Activated naive CD8-positive, alpha-beta T cell treated with anti-CD3 and anti-CD28 coated beads for 36 hours (primary cell): ENCODE measurements around the gene LCE7A. TPM values are rescaled to one million over a fixed set of nuclear protein-coding genes. Genes with fewer than 3 reads are reported as not detected.

ENCODE experiments used
- DNase-seq: peaks from one replicate; pipeline ENCODE4 v3.0.0; 2021
- H3K27ac Mint-ChIP-seq: one replicate; pipeline ENCODE4 v1.8.0; 2022; ENCODE audit warnings: mild to moderate bottlenecking, moderate library complexity, mixed read lengths
- H3K27me3 Mint-ChIP-seq: one replicate; pipeline ENCODE4 v1.8.0; 2022; ENCODE audit warnings: mild to moderate bottlenecking, mixed read lengths
- H3K36me3 Mint-ChIP-seq: one replicate; pipeline ENCODE4 v1.8.0; 2021; ENCODE audit warnings: mild to moderate bottlenecking, mixed read lengths
- H3K4me1 Mint-ChIP-seq: one replicate; pipeline ENCODE4 v1.8.0; 2021; ENCODE audit warnings: mixed read lengths
- H3K4me3 Mint-ChIP-seq: one replicate; pipeline ENCODE4 v1.8.0; 2022; ENCODE audit warnings: mild to moderate bottlenecking, moderate library complexity, mixed read lengths
- H3K9me3 Mint-ChIP-seq: one replicate; pipeline ENCODE4 v1.8.0; 2022; ENCODE audit warnings: mixed read lengths
- total RNA-seq, 2 experiments: library from RNA; stranded (reverse); gene quantifications; one replicate each; pipeline ENCODE4 v1.2.3, GENCODE V29; 2021

LCE7A gene
- total RNA-seq, 2 experiments from 2014 or later: not detected

- Mint-ChIP-seq H3K27me3 (peaks cover 28% of the 10 kb centered on the region), H3K27ac (no peak overlapping the region), H3K9me3 (no peaks in the 10 kb centered on the region), H3K4me1 (no peaks in the 10 kb centered on the region), H3K4me3 (no peak overlapping the region), H3K36me3 (no peaks in the 10 kb centered on the region)
- DNase-seq: no peak
Observed at GRCh38 chr1:152899883-152900282, 40.1 kb downstream of the LCE7A start.

GRCh38 chr1:152901631-152902030 is 41.8 kb downstream of the LCE7A start:
- H3K4me1 Mint-ChIP-seq: no peaks in the 10 kb centered on the region
- H3K4me3 Mint-ChIP-seq: no peak overlapping the region
- no peak for DNase-seq
- no peak overlapping the region for H3K27ac Mint-ChIP-seq
- H3K9me3 Mint-ChIP-seq: no peaks in the 10 kb centered on the region
- H3K36me3 Mint-ChIP-seq: no peaks in the 10 kb centered on the region
- peaks cover 26% of the 10 kb centered on the region for H3K27me3 Mint-ChIP-seq

DNA sequence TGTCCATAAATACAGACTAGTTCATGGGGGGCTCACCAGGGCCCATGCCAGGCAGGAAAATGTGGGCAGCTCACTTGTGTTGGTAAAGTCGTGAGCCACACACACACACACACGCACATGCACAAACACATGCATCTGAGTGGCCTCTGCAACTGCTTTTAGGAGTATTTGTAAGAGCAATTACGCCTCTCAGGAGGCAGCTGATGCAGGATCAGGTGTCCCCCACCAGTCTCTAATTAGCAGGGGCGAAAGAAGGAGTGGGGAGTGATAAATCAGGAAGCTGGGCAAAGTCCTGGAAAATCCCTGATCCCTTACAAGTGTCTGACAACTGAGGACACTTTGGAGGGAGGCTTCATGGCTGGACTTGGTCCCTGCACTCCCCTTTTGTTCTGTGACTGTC is 42.8 kb downstream of the LCE7A start:
- Mint-ChIP-seq H3K27me3 (peaks cover 19% of the 10 kb centered on the region), H3K4me1 (peaks cover under 1% of the 10 kb centered on the region), H3K27ac (no peak overlapping the region), H3K36me3 (no peaks in the 10 kb centered on the region), H3K9me3 (no peaks in the 10 kb centered on the region), H3K4me3 (no peak overlapping the region)
- DNase-seq: no peak

DNA sequence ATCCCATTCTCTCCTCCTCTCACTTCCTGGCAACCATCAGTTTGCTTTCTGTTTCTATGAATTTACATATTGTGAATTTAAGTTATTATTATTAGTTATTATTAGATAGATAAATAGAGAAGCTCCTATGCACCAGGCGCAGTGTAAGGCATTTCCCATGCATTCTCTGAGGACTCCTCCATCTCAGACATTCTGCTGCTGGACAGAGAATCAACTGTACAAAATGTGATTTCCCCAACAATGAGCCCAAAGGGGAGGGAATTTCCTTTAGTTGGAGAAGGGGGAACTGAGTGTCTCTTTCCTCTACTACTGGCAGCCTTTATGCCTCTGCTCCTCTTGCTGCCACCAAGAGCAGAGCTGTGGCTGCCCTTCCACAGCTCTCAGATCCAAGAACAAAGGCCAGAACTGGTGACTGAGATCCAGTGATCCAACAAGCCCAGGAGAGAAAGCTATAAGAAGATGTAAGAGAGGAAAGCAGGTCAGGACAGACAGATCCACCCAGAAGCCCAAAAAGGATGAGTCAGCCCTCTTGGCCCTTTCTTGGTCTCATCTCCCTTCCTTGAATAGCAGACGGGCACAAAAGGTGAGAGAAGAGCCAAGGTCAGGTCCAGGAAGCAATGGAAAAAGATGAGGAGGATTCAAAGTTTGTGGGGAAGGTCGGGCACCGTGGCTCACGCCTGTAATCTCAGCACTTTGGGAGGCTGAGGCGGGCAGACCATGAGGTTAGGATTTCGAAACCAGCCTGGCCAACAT is 45.1 kb downstream of the LCE7A start:
- H3K27ac Mint-ChIP-seq: no peak overlapping the region
- no peaks in the 10 kb centered on the region for H3K9me3 Mint-ChIP-seq
- no peak for DNase-seq
- H3K36me3 Mint-ChIP-seq: no peaks in the 10 kb centered on the region
- peaks cover 24% of the 10 kb centered on the region for H3K27me3 Mint-ChIP-seq
- no peak overlapping the region for H3K4me3 Mint-ChIP-seq
- peaks cover 6% of the 10 kb centered on the region for H3K4me1 Mint-ChIP-seq

- H3K9me3 Mint-ChIP-seq: no peaks in the 10 kb centered on the region
- H3K27me3 Mint-ChIP-seq: peaks cover 30% of the 10 kb centered on the region
- no peak overlapping the region for H3K27ac Mint-ChIP-seq
- no peak for DNase-seq
- no peaks in the 10 kb centered on the region for H3K36me3 Mint-ChIP-seq
- H3K4me1 Mint-ChIP-seq: peaks cover 6% of the 10 kb centered on the region
- no peak overlapping the region for H3K4me3 Mint-ChIP-seq
Observed at GRCh38 chr1:152906023-152906565, 46.3 kb downstream of the LCE7A start.

- no peaks in the 10 kb centered on the region for H3K9me3 Mint-ChIP-seq
- no peak within 1 kb of the TSS for H3K4me3 Mint-ChIP-seq
- no peak for DNase-seq
- peaks cover 44% of the 10 kb centered on the region for H3K27me3 Mint-ChIP-seq
- no peaks in the 10 kb centered on the region for H3K36me3 Mint-ChIP-seq
- H3K27ac Mint-ChIP-seq: no peak within 1 kb of the TSS
- peaks cover 6% of the 10 kb centered on the region for H3K4me1 Mint-ChIP-seq
Observed at GRCh38 chr1:152907686-152908601, 48.1 kb downstream of the LCE7A start, which contains the start of gene IVL. Gene IVL (plus strand): TSS chr1:152908546. CDS start chr1:152909798, 1,252 bp downstream.

DNA sequence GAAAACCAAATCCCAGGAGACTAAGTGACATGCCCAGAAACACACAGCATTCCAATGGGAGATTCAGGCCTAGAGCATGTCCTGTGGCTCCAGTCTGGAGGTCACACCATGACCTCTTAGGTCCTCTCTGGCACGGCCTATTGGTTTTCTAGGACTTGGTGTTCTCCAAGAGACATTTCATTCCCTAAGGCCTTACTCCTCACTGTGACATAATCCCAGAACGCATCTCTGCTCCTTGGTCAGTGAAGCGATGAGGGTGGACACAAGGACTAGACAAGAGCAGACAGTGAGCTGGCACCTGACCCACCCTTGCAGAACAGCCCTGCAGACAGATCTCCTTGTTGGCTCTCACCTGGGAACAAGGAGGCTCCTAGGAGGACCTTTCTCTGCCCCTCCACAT is 49.4 kb downstream of the LCE7A start:
- Mint-ChIP-seq H3K27ac (no peak overlapping the region), H3K4me3 (no peak overlapping the region), H3K9me3 (no peaks in the 10 kb centered on the region), H3K36me3 (no peaks in the 10 kb centered on the region), H3K4me1 (peaks cover 6% of the 10 kb centered on the region), H3K27me3 (peaks cover 50% of the 10 kb centered on the region)
- no peak for DNase-seq

Other genes with a start within 250 kb of the LCE7A start
- not detected for gene LCE3B, start 246.2 kb upstream of the LCE7A start, total RNA-seq
- not detected for gene LCE3A, start 236.9 kb upstream of the LCE7A start, total RNA-seq
- not detected for gene LCE2D, start 196.6 kb upstream of the LCE7A start, total RNA-seq
- not detected for gene LCE2C, start 184.7 kb upstream of the LCE7A start, total RNA-seq
- not detected for gene LCE2B, start 173.9 kb upstream of the LCE7A start, total RNA-seq
- gene LCE2A, start 161.7 kb upstream of the LCE7A start, total RNA-seq: not detected
- gene LCE4A, start 151.8 kb upstream of the LCE7A start, total RNA-seq: not detected
- gene KPRP, start 102.0 kb upstream of the LCE7A start, total RNA-seq: not detected
- gene LCE1F, start 84.9 kb upstream of the LCE7A start, total RNA-seq: not detected
- gene LCE1E, start 73.7 kb upstream of the LCE7A start, total RNA-seq: not detected
- gene LCE1D, start 63.3 kb upstream of the LCE7A start, total RNA-seq: not detected
- not detected for gene LCE1C, start 53.3 kb upstream of the LCE7A start, total RNA-seq
- not detected for gene LCE1B, start 48.0 kb upstream of the LCE7A start, total RNA-seq
- gene LCE1A, start 32.5 kb upstream of the LCE7A start, total RNA-seq: not detected
- not detected for gene LCE6A, start 17.1 kb upstream of the LCE7A start, total RNA-seq
- not detected for gene SMCP, start 18.3 kb downstream of the LCE7A start, total RNA-seq
- gene IVL, start 48.5 kb downstream of the LCE7A start, total RNA-seq: not detected
- not detected for gene SPRR5, start 87.2 kb downstream of the LCE7A start, total RNA-seq
- not detected for gene SPRR4, start 110.7 kb downstream of the LCE7A start, total RNA-seq
- not detected for gene SPRR1A, start 124.1 kb downstream of the LCE7A start, total RNA-seq
- not detected for gene SPRR3, start 141.8 kb downstream of the LCE7A start, total RNA-seq
- gene SPRR1B, start 171.2 kb downstream of the LCE7A start, total RNA-seq: not detected
- gene SPRR2D, start 181.1 kb downstream of the LCE7A start, total RNA-seq: not detected
- not detected for gene SPRR2A, start 197.5 kb downstream of the LCE7A start, total RNA-seq
- not detected for gene SPRR2B, start 211.6 kb downstream of the LCE7A start, total RNA-seq
- not detected for gene SPRR2E, start 234.5 kb downstream of the LCE7A start, total RNA-seq